Glutamatergic neuron (in vitro differentiated cells): ENCODE results near the gene PSRC1. TPM values are rescaled to one million over a fixed set of nuclear protein-coding genes. Genes with fewer than 3 reads are reported as not detected.
A peak's percentile ranks its signal among the peaks of the same experiment; 100 is the strongest.

Experiments
- DNase-seq: peaks from one replicate; pipeline ENCODE4 v3.0.0; 2022
- H3K27ac Mint-ChIP-seq: one replicate; pipeline ENCODE4 v1.8.0; 2020; ENCODE audit warnings: mild to moderate bottlenecking, mixed read lengths, inconsistent platforms; ENCODE audit not compliant: unreplicated experiment
- H3K27me3 Mint-ChIP-seq: one replicate; pipeline ENCODE4 v1.8.0; 2020; ENCODE audit warnings: mild to moderate bottlenecking, moderate library complexity, mixed read lengths, inconsistent platforms; ENCODE audit not compliant: unreplicated experiment
- H3K36me3 Mint-ChIP-seq: one replicate; pipeline ENCODE4 v1.8.0; 2020; ENCODE audit warnings: mild to moderate bottlenecking, mixed read lengths, inconsistent platforms; ENCODE audit not compliant: unreplicated experiment
- H3K4me1 Mint-ChIP-seq: one replicate; pipeline ENCODE4 v1.8.0; 2020; ENCODE audit warnings: mild to moderate bottlenecking, low read depth, mixed read lengths, inconsistent platforms; ENCODE audit not compliant: unreplicated experiment
- H3K4me3 Mint-ChIP-seq: one replicate; pipeline ENCODE4 v1.8.0; 2020; ENCODE audit warnings: mild to moderate bottlenecking, mixed read lengths, inconsistent platforms; ENCODE audit not compliant: unreplicated experiment
- H3K9me3 Mint-ChIP-seq: one replicate; pipeline ENCODE4 v1.8.0; 2020; ENCODE audit warnings: mild to moderate bottlenecking, moderate library complexity, mixed read lengths, inconsistent platforms; ENCODE audit not compliant: unreplicated experiment
- CTCF ChIP-seq: fragments of 200-600 bp; sonication (generic); IDR thresholded peaks from one replicate; pipeline ENCODE4 v1.5.0; 2021; ENCODE audit not compliant: partially characterized antibody, unreplicated experiment
- total RNA-seq: library from RNA; stranded (reverse); fragmentation: NEBNext Ultra II Directional; extraction: Animal tissue kit (Norgen Biotek cat#: 25700); gene quantifications from one replicate; pipeline ENCODE4 v1.2.1, GENCODE V29; 2021; ENCODE audit not compliant: unreplicated experiment

Gene PSRC1
- total RNA-seq, 1 donor from 2014 or later: 13.9 TPM

- peaks cover 43% of the 10 kb centered on the region for H3K4me1 Mint-ChIP-seq
- no peak for DNase-seq
- no peak for TF ChIP-seq CTCF
- H3K4me3 Mint-ChIP-seq: no peak overlapping the region
- H3K36me3 Mint-ChIP-seq: no peaks in the 10 kb centered on the region
- peaks cover 28% of the 10 kb centered on the region for H3K27me3 Mint-ChIP-seq
- H3K27ac Mint-ChIP-seq: no peak overlapping the region
- peaks cover 25% of the 10 kb centered on the region for H3K9me3 Mint-ChIP-seq
Observed at GRCh38 chr1:109246141-109246551, 36.8 kb downstream of the PSRC1 start.

- Mint-ChIP-seq H3K4me3 (peak overlapping the region; percentile 20), H3K4me1 (peaks cover 48% of the 10 kb centered on the region), H3K36me3 (no peaks in the 10 kb centered on the region), H3K9me3 (peaks cover 32% of the 10 kb centered on the region), H3K27me3 (peaks cover 28% of the 10 kb centered on the region), H3K27ac (peak overlapping the region; percentile 88)
- TF ChIP-seq CTCF: no peak
- no peak for DNase-seq
Observed at GRCh38 chr1:109243860-109244552, 38.9 kb downstream of the PSRC1 start.

GRCh38 chr1:109243221-109243620 is 39.7 kb downstream of the PSRC1 start:
- Mint-ChIP-seq H3K4me1 (peaks cover 50% of the 10 kb centered on the region), H3K36me3 (no peaks in the 10 kb centered on the region), H3K4me3 (peak overlapping the region; percentile 68), H3K27me3 (peaks cover 32% of the 10 kb centered on the region), H3K27ac (peak overlapping the region; percentile 88), H3K9me3 (peaks cover 33% of the 10 kb centered on the region)
- TF ChIP-seq CTCF: no peak
- no peak for DNase-seq

- DNase-seq: no peak
- Mint-ChIP-seq H3K27me3 (peaks cover 34% of the 10 kb centered on the region), H3K4me3 (peak overlapping the region; percentile 53), H3K36me3 (no peaks in the 10 kb centered on the region), H3K4me1 (peaks cover 49% of the 10 kb centered on the region), H3K9me3 (peaks cover 35% of the 10 kb centered on the region), H3K27ac (peak overlapping the region; percentile 90)
- no peak for TF ChIP-seq CTCF
Observed at GRCh38 chr1:109242387-109242786, 40.6 kb downstream of the PSRC1 start.

GRCh38 chr1:109241841-109242345 is 41.1 kb downstream of the PSRC1 start:
- peak overlapping the region; percentile 44 for H3K4me3 Mint-ChIP-seq
- peak overlapping the region; percentile 90 for H3K27ac Mint-ChIP-seq
- H3K36me3 Mint-ChIP-seq: no peaks in the 10 kb centered on the region
- peaks cover 35% of the 10 kb centered on the region for H3K9me3 Mint-ChIP-seq
- peaks cover 34% of the 10 kb centered on the region for H3K27me3 Mint-ChIP-seq
- H3K4me1 Mint-ChIP-seq: peaks cover 47% of the 10 kb centered on the region
- TF ChIP-seq CTCF: no peak
- peak; percentile 26 for DNase-seq
